Caco-2 (cell line): ENCODE measurements around the gene PEX14. TPM values are rescaled to one million over a fixed set of nuclear protein-coding genes. Genes with fewer than 3 reads are reported as not detected.
A peak's percentile ranks its signal among the peaks of the same experiment; 100 is the strongest.
"Not testable (repeated sequence)": the region's sequence is repeated elsewhere in the genome, so short reads cannot be mapped to it uniquely, and the experiment has no call there.

Source experiments
- Bru-seq: library from RNA; stranded (reverse); fragments of 400-500 nt; gene quantifications from one replicate; lab custom pipeline; 2021; lab: Mats Ljungman, UMichigan
- BruChase-seq, 2 experiments: library from RNA; stranded (reverse); fragments of 400-500 nt; gene quantifications; one replicate each; lab custom pipeline; 2021; lab: Mats Ljungman, UMichigan
- BruUV-seq: library from RNA; stranded (reverse); fragments of 400-500 nt; replicated peaks from 2 replicates; lab custom pipeline; 2021; lab: Mats Ljungman, UMichigan
- CTCF ChIA-PET: fragments of 300-600 bp; sonication (Branson Sonifier 250); formaldehyde crosslinking; loops from one replicate; lab custom pipeline; 2022; ENCODE audit warnings: antibody characterized with exemption; lab: Charles Lee
- POLR2A ChIA-PET: fragments of 300-600 bp; sonication (Branson Sonifier 250); formaldehyde crosslinking; loops from one replicate; lab custom pipeline; 2022; ENCODE audit warnings: antibody characterized with exemption; lab: Charles Lee
- DNase-seq, 2 experiments: peaks; one replicate each; pipeline versions ENCODE4 v3.0.0 to v3.0.0-alpha.2; 2020 to 2022
- H3K27me3 ChIP-seq: replicated peaks from 2 replicates; pipeline ENCODE4 v1.6.0; 2011; ENCODE audit warnings: low read length; ENCODE audit not compliant: control insufficient read depth, insufficient read depth
- H3K36me3 ChIP-seq: 2 replicates; pipeline ENCODE4 v1.5.1; 2011; ENCODE audit warnings: low read length; ENCODE audit not compliant: control insufficient read depth, insufficient read depth
- H3K4me1 ChIP-seq: fragments of 250-450 bp; sonication (Bioruptor Pico); 2 replicates; pipeline ENCODE4 v1.5.1; 2020; ENCODE audit warnings: mild to moderate bottlenecking
- H3K4me3 ChIP-seq: 2 replicates; pipeline ENCODE4 v1.5.1; 2011; ENCODE audit warnings: low read depth, mild to moderate bottlenecking, control low read depth, low read length
- H3K9me3 ChIP-seq: fragments of 250-450 bp; sonication (Bioruptor Pico); 2 replicates; pipeline ENCODE4 v1.5.1; 2020; ENCODE audit warnings: mild to moderate bottlenecking, moderate library complexity
- H3K27ac Mint-ChIP-seq: one replicate; pipeline ENCODE4 v1.8.0; 2022; ENCODE audit warnings: mixed read lengths; ENCODE audit not compliant: unreplicated experiment
- H3K27me3 Mint-ChIP-seq: one replicate; pipeline ENCODE4 v1.8.0; 2022; ENCODE audit warnings: mixed read lengths; ENCODE audit not compliant: insufficient read depth, unreplicated experiment
- H3K36me3 Mint-ChIP-seq: one replicate; pipeline ENCODE4 v1.8.0; 2022; ENCODE audit warnings: mild to moderate bottlenecking, mixed read lengths; ENCODE audit not compliant: insufficient read depth, unreplicated experiment
- H3K4me1 Mint-ChIP-seq: one replicate; pipeline ENCODE4 v1.8.0; 2022; ENCODE audit warnings: low read depth, mixed read lengths; ENCODE audit not compliant: unreplicated experiment
- H3K4me3 Mint-ChIP-seq: one replicate; pipeline ENCODE4 v1.8.0; 2022; ENCODE audit warnings: mild to moderate bottlenecking, moderate library complexity, mixed read lengths; ENCODE audit not compliant: unreplicated experiment
- H3K9me3 Mint-ChIP-seq: one replicate; pipeline ENCODE4 v1.8.0; 2022; ENCODE audit warnings: mixed read lengths; ENCODE audit not compliant: unreplicated experiment
- CTCF ChIP-seq, 2 experiments: fragments of 200-600 bp in 1 of 2; IDR thresholded peaks; 1 replicate in 1 of 2; 2 replicates in 1 of 2; pipeline versions ENCODE4 v1.5.1 to v1.8.0; 2011 to 2022; ENCODE audit warnings: antibody characterized with exemption in 1 of 2, control low read depth in 1 of 2, inconsistent platforms in 1 of 2, low read depth in 1 of 2, low read length in 1 of 2, mild to moderate bottlenecking in 1 of 2, moderate library complexity in 1 of 2; ENCODE audit not compliant: insufficient read depth in 1 of 2, severe bottlenecking in 1 of 2, unreplicated experiment in 1 of 2
- intact Hi-C: fragments of 100-400 bp; cut with micrococcal nuclease; formaldehyde crosslinking; loops from one replicate; pipeline ENCODE4 v1.10.0; 2022; ENCODE audit not compliant: unreplicated experiment
- long read RNA-seq: library from polyadenylated mRNA; stranded (forward); transcript quantifications from one replicate; pipeline ENCODE4 v2.0.0, GENCODE V29; 2022
- total RNA-seq: library from RNA; stranded (reverse); gene quantifications from 2 replicates; pipeline ENCODE4 v1.2.3, GENCODE V29; 2022

The PEX14 gene
- total RNA-seq (19.9 and 22.2 TPM in 2 replicates), Bru-seq, nascent RNA (percentile 70 among the genes with signal in this experiment), BruChase-seq, experiment 1, labeled RNA remaining after a 2-hour chase (percentile 70 among the genes with signal in this experiment), BruChase-seq, experiment 2, labeled RNA remaining after a 6-hour chase (percentile 69 among the genes with signal in this experiment)
- long read RNA-seq, transcript PEX14-201 (9 exons, 1,985 nt) = major isoform, 15 of 32 reads
- long read RNA-seq, partial matches to known transcripts = 6 of 32 reads
- long read RNA-seq, other reads (novel, unspliced or antisense) = 11 of 32 reads

GRCh38 chr1:10474613-10475507, at the start of gene PEX14:
TSS of gene PEX14 (plus strand) at chr1:10474950. CDS start at chr1:10474967, 17 bp downstream.
- TF ChIP-seq CTCF (IDR thresholded peaks at IDR 0.05; ENCODE audit: insufficient read depth in 1 of 2, low read depth in 1 of 2, low read length in 1 of 2, severe bottlenecking in 1 of 2, unreplicated experiment in 1 of 2) = no peak
- H3K4me3 Mint-ChIP-seq = peak within 1 kb of the TSS; percentile 98
- intact Hi-C loops = loop anchor here (2.0 kb wide), 2 partner anchors 20 to 76 kb away; partner anchors contain the start of gene PGD
- ChIA-PET CTCF (interaction anchor here (0.7 kb wide), 2 partner anchors 9 to 220 kb away, joined by 3 read pairs; no protein-coding TSS in a partner anchor), POLR2A (no interaction called here)
- H3K4me3 ChIP-seq = peak within 1 kb of the TSS; percentile 92
- H3K27me3 ChIP-seq = no peaks in the 10 kb centered on the region
- peaks cover 19% of the 10 kb centered on the region for H3K36me3 Mint-ChIP-seq
- H3K4me1 ChIP-seq = no peaks in the 10 kb centered on the region
- peaks cover 13% of the 10 kb centered on the region for H3K4me1 Mint-ChIP-seq
- peak within 1 kb of the TSS; percentile 89 for H3K27ac Mint-ChIP-seq
- no peaks in the 10 kb centered on the region for H3K9me3 Mint-ChIP-seq
- no peaks in the 10 kb centered on the region for H3K27me3 Mint-ChIP-seq
- DNase-seq = peak; percentile 92
- H3K36me3 ChIP-seq = no peaks in the 10 kb centered on the region
- no peaks in the 10 kb centered on the region for H3K9me3 ChIP-seq
- BruUV-seq = no TSS peak

GRCh38 chr1:10425826-10426534, 48.8 kb upstream of the PEX14 start:
- BruUV-seq, H3K27me3 Mint-ChIP-seq, H3K27me3 ChIP-seq, CTCF ChIA-PET, POLR2A ChIA-PET, H3K36me3 ChIP-seq, H3K4me3 Mint-ChIP-seq, H3K9me3 ChIP-seq, H3K9me3 Mint-ChIP-seq, H3K4me3 ChIP-seq, DNase-seq: not testable (repeated sequence)
- Mint-ChIP-seq H3K4me1 (peaks cover 11% of the 10 kb centered on the region), H3K27ac (peak overlapping the region; percentile 25), H3K36me3 (peaks cover 14% of the 10 kb centered on the region)
- H3K4me1 ChIP-seq = peaks cover 25% of the 10 kb centered on the region
- intact Hi-C loops = loop anchor here (5.0 kb wide), 1 partner anchor 474 kb away; no protein-coding TSS in a partner anchor

GRCh38 chr1:10426535-10426848, 48.3 kb upstream of the PEX14 start:
- H3K36me3 ChIP-seq, BruUV-seq, H3K9me3 Mint-ChIP-seq, CTCF ChIA-PET, POLR2A ChIA-PET, H3K4me3 Mint-ChIP-seq, H3K4me3 ChIP-seq, DNase-seq, H3K9me3 ChIP-seq, H3K27ac Mint-ChIP-seq, H3K27me3 Mint-ChIP-seq, H3K27me3 ChIP-seq, H3K36me3 Mint-ChIP-seq: not testable (repeated sequence)
- H3K4me1 ChIP-seq = peaks cover 25% of the 10 kb centered on the region
- peaks cover 11% of the 10 kb centered on the region for H3K4me1 Mint-ChIP-seq
- intact Hi-C loops = loop anchor here (5.0 kb wide), 1 partner anchor 474 kb away; no protein-coding TSS in a partner anchor
